HEK293 (cell line): ENCODE measurements around the gene TAMALIN.

Experiments
- ELK4 ChIP-seq: IDR thresholded peaks from 2 replicates; pipeline ENCODE4 v1.6.1; 2011; ENCODE audit warnings: mild to moderate bottlenecking, low read depth, low read length, borderline replicate concordance
- YY1 ChIP-seq: fragments of 450-650 bp; formaldehyde crosslinking; IDR thresholded peaks from 2 replicates; pipeline ENCODE4 v1.5.1; 2018; ENCODE audit warnings: missing biosample characterization, missing genetic modification characterization
- ZNF175 ChIP-seq: fragments of 450-650 bp; formaldehyde crosslinking; IDR thresholded peaks from 2 replicates; pipeline ENCODE4 v1.5.1; 2016; ENCODE audit warnings: missing biosample characterization, missing genetic modification characterization
- ZNF501 ChIP-seq: fragments of 450-650 bp; formaldehyde crosslinking; IDR thresholded peaks from 2 replicates; pipeline ENCODE4 v1.5.1; 2016; ENCODE audit warnings: missing biosample characterization, missing genetic modification characterization
- ZNF510 ChIP-seq: fragments of 450-650 bp; formaldehyde crosslinking; IDR thresholded peaks from 2 replicates; pipeline ENCODE4 v1.5.1; 2018; ENCODE audit warnings: mild to moderate bottlenecking, missing genetic modification characterization, missing biosample characterization; ENCODE audit not compliant: insufficient replicate concordance
- ZNF555 ChIP-seq: fragments of 450-650 bp; formaldehyde crosslinking; conservative IDR thresholded peaks from 2 replicates; pipeline ENCODE4 v1.5.1; 2017; ENCODE audit warnings: missing biosample characterization, mild to moderate bottlenecking, missing genetic modification characterization, inconsistent platforms
- ZNF791 ChIP-seq: fragments of 450-650 bp; formaldehyde crosslinking; IDR thresholded peaks from 2 replicates; pipeline ENCODE4 v1.5.1; 2016; ENCODE audit warnings: missing biosample characterization, missing genetic modification characterization
- TF ChIP-seq, protein P1 (sequence below): fragments of 450-650 bp; formaldehyde crosslinking; IDR thresholded peaks from 2 replicates; pipeline ENCODE4 v1.5.1; 2016; ENCODE audit warnings: missing biosample characterization, missing genetic modification characterization
- TF ChIP-seq, protein P2 (sequence below): fragments of 450-650 bp; formaldehyde crosslinking; IDR thresholded peaks from 2 replicates; pipeline ENCODE4 v1.5.1; 2016; ENCODE audit warnings: missing biosample characterization, missing genetic modification characterization
- TF ChIP-seq, protein P3 (sequence below): fragments of 450-650 bp; formaldehyde crosslinking; IDR thresholded peaks from 2 replicates; pipeline ENCODE4 v1.5.1; 2016; ENCODE audit warnings: missing biosample characterization, missing genetic modification characterization

GRCh38 chr12:52062167-52063081, 55.7 kb downstream of the TAMALIN start:
- TF ChIP-seq ELK4 (no peak), ZNF791 (tag by site-specific recombination) (no peak), ZNF555 (tag by site-specific recombination) (no peak), ZNF501 (no peak), YY1 (tag by site-specific recombination) (no peak), ZNF175 (tag by site-specific recombination) (no peak), ZNF510 (tag by site-specific recombination) (no peak)
- TF ChIP-seq, protein P1, sequence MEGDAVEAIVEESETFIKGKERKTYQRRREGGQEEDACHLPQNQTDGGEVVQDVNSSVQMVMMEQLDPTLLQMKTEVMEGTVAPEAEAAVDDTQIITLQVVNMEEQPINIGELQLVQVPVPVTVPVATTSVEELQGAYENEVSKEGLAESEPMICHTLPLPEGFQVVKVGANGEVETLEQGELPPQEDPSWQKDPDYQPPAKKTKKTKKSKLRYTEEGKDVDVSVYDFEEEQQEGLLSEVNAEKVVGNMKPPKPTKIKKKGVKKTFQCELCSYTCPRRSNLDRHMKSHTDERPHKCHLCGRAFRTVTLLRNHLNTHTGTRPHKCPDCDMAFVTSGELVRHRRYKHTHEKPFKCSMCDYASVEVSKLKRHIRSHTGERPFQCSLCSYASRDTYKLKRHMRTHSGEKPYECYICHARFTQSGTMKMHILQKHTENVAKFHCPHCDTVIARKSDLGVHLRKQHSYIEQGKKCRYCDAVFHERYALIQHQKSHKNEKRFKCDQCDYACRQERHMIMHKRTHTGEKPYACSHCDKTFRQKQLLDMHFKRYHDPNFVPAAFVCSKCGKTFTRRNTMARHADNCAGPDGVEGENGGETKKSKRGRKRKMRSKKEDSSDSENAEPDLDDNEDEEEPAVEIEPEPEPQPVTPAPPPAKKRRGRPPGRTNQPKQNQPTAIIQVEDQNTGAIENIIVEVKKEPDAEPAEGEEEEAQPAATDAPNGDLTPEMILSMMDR, result no peak
- TF ChIP-seq, protein P2, sequence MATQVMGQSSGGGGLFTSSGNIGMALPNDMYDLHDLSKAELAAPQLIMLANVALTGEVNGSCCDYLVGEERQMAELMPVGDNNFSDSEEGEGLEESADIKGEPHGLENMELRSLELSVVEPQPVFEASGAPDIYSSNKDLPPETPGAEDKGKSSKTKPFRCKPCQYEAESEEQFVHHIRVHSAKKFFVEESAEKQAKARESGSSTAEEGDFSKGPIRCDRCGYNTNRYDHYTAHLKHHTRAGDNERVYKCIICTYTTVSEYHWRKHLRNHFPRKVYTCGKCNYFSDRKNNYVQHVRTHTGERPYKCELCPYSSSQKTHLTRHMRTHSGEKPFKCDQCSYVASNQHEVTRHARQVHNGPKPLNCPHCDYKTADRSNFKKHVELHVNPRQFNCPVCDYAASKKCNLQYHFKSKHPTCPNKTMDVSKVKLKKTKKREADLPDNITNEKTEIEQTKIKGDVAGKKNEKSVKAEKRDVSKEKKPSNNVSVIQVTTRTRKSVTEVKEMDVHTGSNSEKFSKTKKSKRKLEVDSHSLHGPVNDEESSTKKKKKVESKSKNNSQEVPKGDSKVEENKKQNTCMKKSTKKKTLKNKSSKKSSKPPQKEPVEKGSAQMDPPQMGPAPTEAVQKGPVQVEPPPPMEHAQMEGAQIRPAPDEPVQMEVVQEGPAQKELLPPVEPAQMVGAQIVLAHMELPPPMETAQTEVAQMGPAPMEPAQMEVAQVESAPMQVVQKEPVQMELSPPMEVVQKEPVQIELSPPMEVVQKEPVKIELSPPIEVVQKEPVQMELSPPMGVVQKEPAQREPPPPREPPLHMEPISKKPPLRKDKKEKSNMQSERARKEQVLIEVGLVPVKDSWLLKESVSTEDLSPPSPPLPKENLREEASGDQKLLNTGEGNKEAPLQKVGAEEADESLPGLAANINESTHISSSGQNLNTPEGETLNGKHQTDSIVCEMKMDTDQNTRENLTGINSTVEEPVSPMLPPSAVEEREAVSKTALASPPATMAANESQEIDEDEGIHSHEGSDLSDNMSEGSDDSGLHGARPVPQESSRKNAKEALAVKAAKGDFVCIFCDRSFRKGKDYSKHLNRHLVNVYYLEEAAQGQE (tag by site-specific recombination), result no peak
- TF ChIP-seq, protein P3, sequence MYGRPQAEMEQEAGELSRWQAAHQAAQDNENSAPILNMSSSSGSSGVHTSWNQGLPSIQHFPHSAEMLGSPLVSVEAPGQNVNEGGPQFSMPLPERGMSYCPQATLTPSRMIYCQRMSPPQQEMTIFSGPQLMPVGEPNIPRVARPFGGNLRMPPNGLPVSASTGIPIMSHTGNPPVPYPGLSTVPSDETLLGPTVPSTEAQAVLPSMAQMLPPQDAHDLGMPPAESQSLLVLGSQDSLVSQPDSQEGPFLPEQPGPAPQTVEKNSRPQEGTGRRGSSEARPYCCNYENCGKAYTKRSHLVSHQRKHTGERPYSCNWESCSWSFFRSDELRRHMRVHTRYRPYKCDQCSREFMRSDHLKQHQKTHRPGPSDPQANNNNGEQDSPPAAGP (tag by site-specific recombination), result no peak
